Medulla oblongata (tissue), 1 donor: ENCODE measurements around the gene DKKL1.
"Not testable (repeated sequence)": the region's sequence is repeated elsewhere in the genome, so short reads cannot be mapped to it uniquely, and the experiment has no call there.

Experiments
- DNase-seq: peaks from one replicate; pipeline ENCODE4 v3.0.0-alpha.2; 2015; ENCODE audit errors: extremely low spot score

Gene DKKL1

DNA sequence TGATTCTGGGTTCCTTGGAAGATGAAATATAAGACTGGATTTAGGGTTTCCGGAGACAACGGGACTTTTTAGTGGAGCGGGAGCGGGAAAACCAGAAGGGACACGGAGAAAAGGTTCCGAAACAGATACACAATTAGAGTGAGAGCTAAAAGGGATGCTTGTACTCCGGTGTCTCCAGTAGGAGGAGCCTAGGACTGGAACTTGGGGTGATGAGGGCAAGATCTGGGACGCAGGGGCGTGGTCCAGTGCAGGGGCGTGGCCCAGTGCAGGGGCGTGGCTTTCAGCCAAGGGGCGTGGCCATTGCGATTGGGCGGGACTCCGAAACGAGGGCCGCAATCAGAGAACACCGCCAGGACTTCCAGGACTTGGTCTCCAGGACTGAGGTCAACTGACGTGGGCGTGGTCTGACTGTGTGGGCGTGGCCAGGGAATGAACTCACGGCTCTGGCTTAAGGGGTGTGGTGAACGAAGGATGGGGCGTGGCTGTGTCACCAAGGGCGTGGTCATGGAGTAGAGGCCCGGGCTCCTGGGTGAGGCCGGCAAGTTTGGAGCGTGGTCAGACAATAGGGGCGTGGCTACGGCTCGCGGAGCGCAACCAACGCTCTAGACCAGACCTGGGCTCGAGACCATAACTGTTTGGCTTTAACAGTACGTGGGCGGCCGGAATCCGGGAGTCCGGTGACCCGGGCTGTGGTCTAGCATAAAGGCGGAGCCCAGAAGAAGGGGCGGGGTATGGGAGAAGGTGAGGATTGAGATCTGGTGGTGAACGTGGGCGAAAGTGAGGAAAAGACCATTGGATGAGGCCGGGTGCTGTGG lies at the start of gene DKKL1:
Gene DKKL1 (plus strand): TSS at position 610 of the 815 bp plus-strand sequence. CDS start 122 bp downstream, at position 732.
- DNase-seq, result peak; percentile 73

DNA sequence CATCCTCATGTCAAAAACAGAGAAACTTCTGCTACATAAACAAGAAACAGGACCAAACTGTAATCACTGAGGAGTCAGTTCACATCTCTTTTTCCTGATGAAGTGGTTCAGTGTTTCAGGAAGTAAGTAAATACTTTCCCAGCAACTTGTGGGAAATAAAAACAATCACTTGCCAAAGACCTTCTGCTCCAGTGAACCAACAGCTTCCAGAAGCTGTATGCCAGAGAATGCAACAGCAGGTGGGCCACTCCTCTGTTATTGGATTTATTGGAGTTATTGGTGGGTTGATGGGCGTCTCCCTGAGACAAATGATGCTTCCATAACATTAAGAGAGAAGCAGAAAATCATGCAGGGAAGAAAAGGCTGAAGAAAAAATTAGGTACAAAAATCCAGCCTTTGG lies 48.6 kb upstream of the DKKL1 start:
- DNase-seq, result no peak

DNA sequence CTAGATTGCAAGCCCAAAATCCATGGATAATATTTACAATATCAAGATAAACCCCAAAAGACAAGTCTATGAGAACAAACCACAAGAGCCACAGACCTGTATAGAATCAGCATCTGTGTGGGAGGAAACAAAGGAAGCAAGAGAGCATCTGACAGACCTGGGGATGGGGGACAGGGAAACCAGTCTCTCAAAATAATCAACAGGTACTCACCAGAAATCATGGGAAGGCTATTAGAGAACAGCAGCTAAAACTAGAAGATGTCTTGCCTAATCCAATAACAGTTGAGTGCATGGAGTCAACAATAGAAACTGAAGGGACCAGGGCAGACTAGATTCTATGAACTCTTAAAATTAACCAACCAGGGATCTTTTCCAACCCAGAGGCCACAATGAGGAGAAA lies 47.4 kb upstream of the DKKL1 start:
- DNase-seq, result no peak

GRCh38 chr19:49318296-49318695 lies 45.4 kb upstream of the DKKL1 start:
- DNase-seq, result no peak

DNA sequence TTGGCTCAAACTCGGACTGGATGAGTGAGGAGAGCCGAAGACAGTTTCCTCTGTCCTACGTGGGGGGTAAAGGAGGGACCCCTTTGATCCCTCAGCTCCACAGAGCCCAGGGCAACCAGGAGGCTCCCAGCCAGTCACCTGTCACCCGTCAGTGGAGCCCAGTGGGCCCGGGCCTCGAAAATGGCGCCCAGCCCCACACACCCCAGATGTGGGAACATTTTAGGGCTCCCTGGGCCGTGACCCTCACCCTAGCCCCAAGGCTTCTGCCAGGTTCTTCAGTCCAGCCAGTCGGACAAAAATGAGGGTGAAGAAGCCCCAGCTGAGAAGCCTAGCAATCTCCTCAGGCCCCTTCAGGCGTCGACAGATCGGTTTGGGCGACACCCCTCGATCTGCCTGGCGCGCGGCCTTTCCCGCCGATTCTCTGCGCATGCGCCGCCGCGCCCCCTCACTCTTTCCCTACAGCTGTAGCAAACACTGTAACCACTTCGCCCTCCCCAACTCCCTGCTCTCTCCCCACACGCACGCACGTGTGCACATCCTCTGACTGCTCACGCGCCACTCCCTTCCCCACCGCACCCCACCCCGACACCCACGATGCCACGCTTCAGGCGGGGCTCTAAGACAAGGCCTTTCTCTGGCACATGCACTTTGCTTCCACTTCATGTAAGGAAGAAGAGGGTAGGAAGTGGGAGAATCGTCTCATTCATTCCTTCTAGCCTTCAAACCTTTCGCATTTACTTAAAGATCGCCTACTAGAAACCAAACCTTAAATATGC lies 38.7 kb upstream of the DKKL1 start, which contains the start of gene SLC6A16:
Gene SLC6A16 (minus strand): TSS at position 391 of the 776 bp plus-strand sequence. CDS start 13,844 bp downstream, outside the sequence.
- DNase-seq, result no peak

GRCh38 chr19:49325756-49326155 lies 37.9 kb upstream of the DKKL1 start:
- DNase-seq, result not testable (repeated sequence)

- DNase-seq, result no peak
Measured at GRCh38 chr19:49326165-49326704, 37.4 kb upstream of the DKKL1 start.

DNA sequence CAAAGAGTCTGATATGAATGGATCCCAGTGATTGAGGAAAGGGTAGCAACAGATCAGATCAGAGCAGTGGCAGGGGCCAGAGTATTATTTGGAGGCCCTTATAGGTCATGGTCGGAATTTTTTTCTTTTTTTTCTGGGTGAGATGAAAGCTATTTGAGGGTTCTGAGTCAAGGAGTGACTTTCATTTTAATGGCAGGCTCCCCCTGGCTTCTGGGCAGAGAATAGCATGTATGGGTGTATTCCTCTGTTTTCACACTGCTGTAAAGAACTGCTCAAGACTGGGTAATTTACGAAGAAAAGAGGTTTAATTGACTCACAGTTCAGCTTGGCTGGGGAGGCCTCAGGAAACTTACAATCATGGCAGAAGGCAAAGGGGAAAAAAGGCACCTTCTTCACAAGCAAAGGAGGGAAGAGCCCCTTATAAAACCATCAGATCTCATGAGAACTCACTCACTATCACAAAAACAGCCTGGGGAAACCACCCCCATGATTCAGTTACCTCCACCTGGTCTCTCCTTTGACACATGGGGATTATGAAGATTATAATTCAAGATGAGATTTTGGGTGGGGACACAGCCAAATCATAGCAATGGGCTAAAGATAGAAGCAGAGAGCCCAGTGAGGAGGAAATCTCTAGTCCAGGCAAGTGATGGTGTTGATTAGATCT lies 35.7 kb upstream of the DKKL1 start:
- no peak for DNase-seq

GRCh38 chr19:49328741-49329140 lies 34.9 kb upstream of the DKKL1 start:
- no peak for DNase-seq

DNA sequence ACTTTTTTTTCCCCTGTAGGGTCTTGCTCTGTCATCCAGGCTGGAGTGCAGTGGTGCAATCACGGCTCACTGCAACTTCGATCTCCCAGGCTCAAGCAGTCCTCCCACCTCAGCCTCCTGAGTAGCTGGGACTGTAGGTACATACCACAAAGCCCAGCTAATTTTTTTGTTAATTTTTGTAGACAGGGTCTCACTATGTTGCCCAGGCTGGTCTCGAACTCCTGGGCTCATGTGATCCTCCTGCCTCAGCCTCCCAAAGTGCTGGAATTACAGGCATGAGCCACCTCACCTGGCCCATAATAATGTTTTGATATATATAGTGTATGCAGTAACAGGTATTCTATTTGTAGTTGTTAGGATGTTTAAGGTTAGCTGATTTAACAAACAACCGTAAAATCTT lies 32.5 kb upstream of the DKKL1 start:
- DNase-seq, result not testable (repeated sequence)

DNA sequence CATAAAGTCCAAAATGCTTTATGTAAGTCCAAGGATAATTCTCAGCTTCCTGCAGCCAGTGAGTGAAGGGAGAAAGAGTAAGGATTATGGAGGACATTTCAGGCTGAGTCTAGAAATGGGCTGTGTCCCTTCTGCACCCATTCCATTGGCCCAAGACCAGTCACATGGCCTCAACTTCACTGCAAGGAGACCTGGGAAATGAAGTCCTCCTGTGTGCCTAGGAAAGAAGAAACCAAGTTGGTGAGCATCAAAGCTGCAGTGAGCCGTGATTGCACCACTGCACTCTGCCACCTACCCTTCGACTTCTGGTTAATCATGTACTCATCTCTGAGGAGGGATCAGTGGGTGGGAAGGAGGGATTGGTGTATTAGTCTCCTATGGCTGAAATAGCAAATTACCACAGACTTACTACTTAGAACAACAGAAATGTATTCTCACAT lies 32.0 kb upstream of the DKKL1 start:
- DNase-seq, result peak; percentile 60

DNA sequence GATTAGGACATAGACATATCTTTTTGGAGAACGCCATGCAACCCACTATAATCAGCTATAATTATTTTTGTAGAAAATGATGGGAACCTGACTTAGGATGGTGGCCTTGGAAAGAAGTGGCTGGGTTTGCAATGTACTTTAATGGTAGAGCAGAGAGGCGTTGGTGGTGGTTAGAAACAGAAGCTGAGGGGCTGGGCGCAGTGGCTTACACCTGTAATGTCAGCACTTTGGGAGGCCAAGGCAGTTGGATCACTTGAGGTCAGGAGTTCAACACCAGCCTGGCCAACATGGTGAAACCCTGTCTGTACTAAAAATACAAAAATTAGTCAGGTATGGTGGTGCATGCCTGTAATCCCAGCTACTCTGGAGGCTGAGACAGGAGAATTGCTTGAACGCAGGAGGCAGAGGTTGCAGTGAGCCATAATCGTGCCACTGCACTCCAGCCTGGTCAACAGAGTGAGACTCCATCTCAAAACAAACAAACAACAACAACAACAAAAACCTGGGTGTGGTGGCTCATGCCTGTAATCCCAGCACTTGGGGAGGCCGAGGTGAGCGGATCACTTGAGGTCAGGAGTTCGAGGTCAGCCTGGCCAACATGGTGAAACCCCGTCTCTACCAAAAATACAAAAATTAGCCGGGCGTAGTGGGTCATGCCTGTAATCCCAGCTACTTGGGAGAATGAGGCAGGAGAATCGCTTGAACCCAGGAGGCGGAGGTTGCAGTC lies 30.8 kb upstream of the DKKL1 start:
- DNase-seq, result not testable (repeated sequence)

GRCh38 chr19:49333418-49333805 lies 30.3 kb upstream of the DKKL1 start:
- DNase-seq, result no peak

DNA sequence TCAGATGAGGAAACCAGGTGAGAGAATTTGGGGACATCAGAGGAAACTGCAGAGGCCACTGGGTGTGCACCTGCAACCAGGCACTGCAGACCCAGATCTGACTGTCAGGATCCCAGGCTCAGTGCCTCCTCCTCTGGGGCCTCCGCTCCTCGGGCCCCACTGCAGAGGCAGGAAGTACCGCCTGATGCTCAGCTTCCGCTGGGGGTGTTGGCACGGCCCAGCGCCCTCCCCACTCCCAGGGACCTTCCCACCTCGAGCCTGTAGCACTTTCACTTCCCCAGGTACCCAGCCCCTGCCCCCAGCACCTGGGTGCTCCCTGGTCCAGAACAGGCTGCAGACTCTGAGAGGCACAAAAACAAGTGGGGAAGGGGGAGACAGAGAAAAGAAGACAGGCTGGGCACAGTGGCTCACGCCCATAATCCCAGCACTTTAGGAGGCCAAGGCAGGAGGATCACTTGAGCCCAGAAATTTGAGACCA lies 29.8 kb upstream of the DKKL1 start:
- peak; percentile 40 for DNase-seq

GRCh38 chr19:49335071-49335783 lies 28.4 kb upstream of the DKKL1 start, which contains the start of gene CD37:
Gene CD37, plus strand, starts transcription at chr19:49335406. Its CDS starts 135 bp downstream, at chr19:49335541.
- DNase-seq, result peak; percentile 43

GRCh38 chr19:49335784-49336481 lies 27.7 kb upstream of the DKKL1 start:
- DNase-seq, result no peak

- DNase-seq, result no peak
Measured at GRCh38 chr19:49336482-49337266, 27.0 kb upstream of the DKKL1 start.

GRCh38 chr19:49337267-49338022 lies 26.2 kb upstream of the DKKL1 start:
- DNase-seq, result no peak
